GM18498 (cell line): ENCODE results near the gene DTX1.

Experiments used
- ATAC-seq: cut with Tn5 transposase; IDR thresholded peaks from one replicate; pipeline ENCODE4 v1.9.1; 2021; ENCODE audit warnings: mild to moderate bottlenecking, moderate library complexity; ENCODE audit not compliant: unreplicated experiment

Gene DTX1

DNA sequence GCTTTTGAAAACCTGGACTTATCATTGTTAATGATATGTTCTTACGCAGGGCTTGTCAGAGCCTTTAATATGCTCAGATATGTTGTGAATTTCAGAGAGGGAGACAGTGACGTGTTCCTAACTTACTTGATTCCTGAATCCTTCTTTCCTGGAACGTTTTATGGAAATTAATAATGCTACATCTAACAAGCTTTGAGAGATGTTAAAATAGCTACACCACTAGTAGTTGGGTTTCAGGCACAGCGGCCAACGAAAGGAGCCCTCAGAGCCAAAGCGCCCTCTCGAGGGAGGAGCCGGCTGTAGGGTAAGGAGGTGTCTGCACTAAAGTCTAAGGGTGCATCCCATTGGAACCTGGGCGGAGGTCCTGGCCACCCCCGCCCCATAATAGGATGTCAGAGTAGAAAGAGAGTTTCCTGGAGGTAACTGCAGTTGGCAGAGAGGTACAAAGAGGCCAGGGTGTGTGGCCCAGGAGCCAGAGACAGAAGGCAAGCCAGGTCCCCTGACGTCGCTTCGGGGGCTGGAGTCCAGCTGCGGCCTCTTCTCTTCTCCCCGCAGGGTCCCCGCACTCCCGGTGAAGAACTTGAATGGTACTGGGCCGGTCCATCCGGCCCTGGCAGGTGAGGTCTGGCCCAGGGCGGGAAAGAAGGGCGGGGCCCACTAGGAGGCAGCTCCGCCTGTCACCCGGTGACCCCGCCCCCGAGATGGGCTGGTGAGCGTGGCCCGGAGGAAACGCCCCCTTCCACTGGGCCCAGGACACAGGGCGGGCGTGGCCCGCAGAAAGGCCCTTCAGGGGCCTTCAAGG is 36.3 kb downstream of the DTX1 start:
- ATAC-seq: no peak

DNA sequence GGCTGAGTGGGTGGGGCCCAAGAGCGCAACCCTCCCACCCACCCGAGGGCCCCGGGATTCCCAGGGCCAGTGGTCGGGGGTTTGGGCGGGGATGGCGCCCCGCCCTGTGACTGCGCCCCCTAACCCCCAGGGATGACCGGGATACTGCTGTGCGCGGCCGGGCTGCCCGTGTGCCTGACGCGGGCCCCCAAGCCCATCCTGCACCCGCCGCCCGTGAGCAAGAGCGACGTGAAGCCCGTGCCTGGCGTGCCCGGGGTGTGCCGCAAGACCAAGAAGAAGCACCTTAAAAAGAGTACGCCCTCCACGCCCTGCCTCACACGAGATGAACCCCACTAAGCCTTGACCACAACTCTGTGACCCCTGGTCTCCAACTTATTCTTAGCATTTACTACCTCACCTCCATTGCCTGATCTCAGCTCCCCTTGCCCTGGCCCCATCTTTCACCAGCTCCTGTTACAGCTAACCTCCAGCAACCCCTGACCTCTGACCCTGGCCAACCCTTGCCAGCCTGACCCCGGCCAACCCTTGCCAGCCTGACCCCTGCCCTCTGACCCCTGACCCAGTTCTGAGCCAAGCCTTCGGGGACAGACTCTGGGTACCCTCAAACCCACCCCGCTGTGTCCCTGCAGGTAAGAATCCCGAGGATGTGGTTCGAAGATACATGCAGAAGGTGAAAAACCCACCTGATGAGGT is 37.0 kb downstream of the DTX1 start:
- no peak for ATAC-seq

GRCh38 chr12:113094738-113095137 is 38.2 kb downstream of the DTX1 start:
- ATAC-seq: no peak

DNA sequence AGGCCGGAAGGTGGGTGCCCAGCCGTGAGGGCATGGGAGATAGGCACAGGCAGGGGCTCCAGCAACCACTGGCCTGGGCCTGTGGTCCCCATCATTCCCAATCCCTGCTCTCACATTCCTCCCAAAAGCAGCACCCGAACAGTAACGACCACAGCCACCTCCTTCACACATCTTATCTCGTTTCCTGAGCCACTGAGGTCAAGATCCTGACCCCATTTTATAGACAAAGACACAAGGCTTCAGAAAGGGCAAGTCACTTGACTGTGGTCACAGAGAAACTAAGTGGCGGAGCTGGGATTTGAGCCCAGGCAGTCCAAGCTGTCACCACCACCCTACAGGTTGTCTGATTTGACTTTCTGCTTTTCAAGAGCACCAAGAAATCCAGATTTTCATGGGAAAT is 38.9 kb downstream of the DTX1 start:
- ATAC-seq: no peak

- no peak for ATAC-seq
These were observed 40.3 kb downstream of the DTX1 start for GRCh38 chr12:113096675-113097461.

DNA sequence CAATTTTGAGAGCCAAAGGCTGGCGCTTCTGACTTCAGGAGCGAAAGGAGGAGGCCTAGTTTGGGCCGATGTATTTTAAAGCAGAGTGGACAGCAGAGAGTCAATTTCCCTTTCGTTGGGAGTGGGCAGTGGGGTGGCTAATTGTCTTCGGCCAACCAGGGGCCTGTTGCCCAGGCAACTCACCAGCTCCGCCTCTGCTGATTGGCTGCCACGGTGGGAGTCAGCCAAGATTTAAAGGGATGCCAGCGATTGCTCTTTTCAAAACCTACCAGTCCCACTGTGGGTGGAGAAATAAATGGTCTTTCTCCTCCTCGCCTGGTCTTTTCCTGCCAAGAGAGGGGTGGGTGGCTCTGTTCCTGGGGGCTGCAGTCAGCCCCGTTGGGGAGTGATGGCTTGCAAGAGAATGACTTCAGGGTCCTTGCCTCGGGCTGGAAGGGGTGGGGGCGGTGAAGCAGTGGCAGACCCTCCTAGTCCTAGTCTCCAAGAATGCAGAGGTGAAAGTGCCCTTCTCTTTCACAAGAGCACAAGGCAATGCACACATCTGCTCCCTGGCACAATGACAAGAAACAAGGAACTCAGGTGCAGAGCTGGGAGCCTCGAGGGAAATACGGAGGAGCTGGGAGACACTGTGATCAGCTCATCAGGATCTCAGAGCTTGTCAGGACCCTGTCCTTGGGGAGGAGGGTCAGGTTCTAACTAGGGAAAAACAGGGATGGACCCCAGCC is 41.3 kb downstream of the DTX1 start:
- no peak for ATAC-seq

- ATAC-seq: peak; percentile 58
These were observed 42.0 kb downstream of the DTX1 start for GRCh38 chr12:113098441-113099028.

DNA sequence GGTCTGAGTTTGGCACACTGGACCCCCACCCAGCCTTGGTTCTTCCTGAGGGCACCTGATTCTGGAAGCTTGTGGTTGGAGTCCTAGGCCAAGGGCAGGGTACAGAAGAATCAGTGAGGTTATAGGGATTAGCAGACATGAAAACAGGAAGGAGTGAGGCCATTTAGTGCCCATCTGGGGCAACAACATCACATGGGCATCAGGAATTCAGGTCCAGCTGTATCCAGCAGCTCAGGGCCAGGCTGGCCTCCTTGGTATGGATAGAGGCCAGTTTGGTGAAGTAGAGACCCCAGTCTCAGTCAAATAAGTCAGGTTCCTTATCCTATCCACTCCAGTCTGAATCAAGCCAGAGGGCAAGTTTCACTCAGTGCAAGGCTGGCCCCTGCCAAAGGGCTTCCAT is 42.8 kb downstream of the DTX1 start:
- ATAC-seq: no peak

GRCh38 chr12:113099764-113100163 is 43.2 kb downstream of the DTX1 start:
- no peak for ATAC-seq

DNA sequence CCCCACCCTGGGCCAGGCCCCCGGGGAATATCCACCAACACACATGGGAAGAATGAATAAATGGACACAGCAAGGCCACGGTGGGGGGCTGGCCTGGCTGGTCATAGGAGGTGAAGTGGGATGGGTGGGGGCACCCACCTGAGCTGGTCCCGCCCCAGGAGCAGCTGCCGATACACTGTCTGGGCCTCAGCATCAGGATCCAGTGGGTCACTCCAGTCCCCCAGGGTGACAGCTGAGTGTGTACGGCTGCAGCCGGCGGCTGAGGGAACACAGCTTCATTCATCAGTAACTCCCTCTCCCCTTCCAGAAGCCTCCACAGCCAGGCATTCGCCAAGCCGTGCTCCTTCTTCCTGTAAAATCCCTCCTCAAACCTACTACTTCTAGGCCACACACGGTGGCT is 45.2 kb downstream of the DTX1 start:
- no peak for ATAC-seq

- ATAC-seq: no peak
These were observed 46.3 kb downstream of the DTX1 start for GRCh38 chr12:113102811-113103210.

DNA sequence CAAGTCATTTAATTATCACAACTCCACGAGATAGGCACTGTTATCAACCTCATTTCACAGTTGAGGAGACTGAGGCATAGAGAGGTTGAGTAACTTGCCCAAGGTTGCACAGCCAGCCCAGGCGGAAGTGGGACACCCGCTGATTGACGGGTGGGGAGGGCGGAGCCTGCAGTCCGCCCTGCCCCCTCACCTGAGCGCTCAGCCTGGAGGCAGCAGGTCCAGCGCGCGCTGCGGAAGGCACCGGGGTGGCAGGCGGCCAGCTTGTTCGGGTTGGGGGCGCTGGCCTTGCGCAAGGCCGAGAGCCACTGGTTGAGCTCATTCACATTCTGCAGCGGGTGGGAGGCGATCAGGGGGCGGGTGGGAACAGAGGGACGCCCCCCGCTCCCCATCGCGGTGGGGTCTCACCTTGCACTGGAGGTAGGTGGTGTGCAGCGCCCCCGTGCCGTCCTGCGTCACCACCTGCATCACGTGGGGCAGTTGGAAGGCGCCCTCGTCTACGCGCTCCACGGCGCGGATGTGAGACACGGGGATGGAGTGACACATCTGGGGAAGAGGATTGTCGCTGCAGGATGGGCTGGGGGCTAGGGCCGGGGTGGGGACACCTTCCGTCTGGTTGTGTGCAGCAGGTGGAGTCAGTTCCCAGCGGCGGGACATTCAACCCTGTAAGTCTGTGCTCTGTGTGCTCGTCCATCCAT is 47.4 kb downstream of the DTX1 start:
- no peak for ATAC-seq

DNA sequence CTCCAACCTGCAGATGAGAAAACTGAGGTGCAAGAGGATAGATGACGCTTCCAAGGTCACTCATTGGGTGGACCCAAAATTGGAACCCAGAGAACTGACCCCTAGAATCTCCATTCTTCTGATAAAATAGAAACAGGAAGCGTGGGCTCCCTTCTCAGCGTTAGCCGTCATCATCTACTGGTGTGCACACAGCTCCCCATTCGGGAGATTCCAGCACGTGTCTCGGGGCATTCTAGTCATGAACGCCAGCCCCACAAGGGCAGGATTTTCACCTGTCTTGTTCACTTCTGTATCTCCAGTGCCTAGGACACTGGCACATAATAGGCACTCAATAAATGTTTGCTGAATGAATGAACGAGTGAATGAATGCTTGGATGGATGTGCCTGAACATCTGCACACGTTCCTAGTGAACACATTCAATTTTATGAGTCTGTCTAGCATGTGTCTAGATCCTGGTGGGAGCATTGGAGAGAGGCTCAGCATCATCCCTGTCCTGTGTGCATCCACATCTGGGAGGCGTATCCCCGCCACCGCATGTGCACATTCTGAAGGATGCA is 48.5 kb downstream of the DTX1 start:
- ATAC-seq: no peak

- ATAC-seq: no peak
These were observed 49.2 kb downstream of the DTX1 start for GRCh38 chr12:113105606-113106271.

DNA sequence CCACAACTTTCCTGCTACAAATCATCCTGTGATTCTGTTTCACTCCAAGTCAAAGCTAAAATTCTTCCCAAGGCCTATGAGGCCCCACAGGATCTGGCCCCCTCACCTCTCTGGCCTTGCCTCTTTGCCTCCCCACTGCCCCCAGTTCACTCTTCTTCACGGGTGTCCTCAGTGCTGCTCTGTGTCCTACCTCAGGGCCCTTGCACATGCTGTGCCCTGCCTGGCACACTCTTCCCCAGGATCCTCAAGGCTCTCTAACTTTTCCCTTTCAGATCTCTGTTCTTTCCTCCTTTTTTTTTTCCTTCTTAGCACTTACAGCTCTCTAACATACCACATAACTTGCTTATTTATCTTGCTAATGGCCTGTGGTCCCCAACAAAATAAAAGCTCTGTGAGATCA is 49.8 kb downstream of the DTX1 start:
- no peak for ATAC-seq

DNA sequence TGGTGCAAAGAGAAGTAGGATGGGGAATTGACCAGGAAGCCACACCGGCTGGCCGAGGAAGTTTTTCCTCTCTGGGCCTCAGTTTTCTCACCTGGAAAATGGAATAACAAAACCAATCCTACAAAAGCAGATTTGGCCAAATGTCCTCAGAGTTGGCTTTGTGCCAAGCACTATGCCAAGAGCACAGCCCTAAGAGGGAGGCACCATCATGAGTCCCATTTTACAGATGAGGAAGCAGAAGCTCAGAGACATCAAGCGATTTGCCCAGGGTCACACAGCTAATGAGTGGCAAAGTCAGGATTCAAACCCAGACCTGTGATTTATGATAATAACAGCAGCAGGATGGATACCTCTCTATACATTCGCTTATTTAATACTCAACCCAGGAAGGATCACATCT is 51.8 kb downstream of the DTX1 start:
- ATAC-seq: no peak

DNA sequence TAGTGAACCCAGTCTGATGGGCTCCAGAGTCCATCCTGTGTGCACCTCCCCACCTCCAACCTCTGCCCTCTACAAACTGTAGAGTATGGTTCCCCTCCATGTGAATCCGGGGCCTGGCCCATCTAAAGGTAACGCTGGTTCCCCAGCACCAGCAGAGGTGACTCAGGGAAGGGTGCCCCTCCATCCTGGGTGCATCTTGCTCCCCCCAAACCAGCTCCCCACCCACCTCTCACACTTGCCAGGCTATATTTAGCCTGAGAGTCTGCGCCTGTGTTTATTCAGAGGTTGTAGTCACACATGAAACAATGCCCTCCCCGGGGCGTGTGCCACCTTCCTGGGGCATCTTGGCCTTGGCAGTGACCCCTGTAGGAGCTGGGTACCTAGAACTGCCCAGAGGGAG is 52.8 kb downstream of the DTX1 start:
- ATAC-seq: no peak

- ATAC-seq: no peak
These were observed 53.5 kb downstream of the DTX1 start for GRCh38 chr12:113109872-113110599.

DNA sequence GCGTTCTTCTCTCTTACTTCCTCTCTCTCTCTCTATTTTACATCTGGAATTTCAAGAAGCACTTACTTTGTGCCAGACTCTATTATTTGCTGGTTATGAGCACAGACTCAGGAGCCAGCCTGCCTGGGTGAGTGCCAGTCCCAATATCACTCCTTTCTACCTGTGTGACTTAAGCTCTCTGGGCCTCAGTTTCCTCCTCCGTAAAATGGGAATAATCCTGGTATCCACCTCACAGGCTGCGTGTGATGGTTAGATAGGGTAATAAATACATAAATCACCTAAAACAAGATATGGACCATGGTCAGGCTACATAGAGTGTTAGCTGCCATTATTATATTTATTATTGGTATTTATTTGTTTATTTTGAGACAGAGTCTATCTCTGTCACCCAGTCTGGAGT is 54.7 kb downstream of the DTX1 start:
- ATAC-seq: no peak
